Measurements from ENCODE around the gene RNF213. TPM values are rescaled to one million over a fixed set of nuclear protein-coding genes. Genes with fewer than 3 reads are reported as not detected.
"Not testable (repeated sequence)": the region's sequence is repeated elsewhere in the genome, so short reads cannot be mapped to it uniquely, and the experiment has no call there.

RNF213 gene
- total and polyA plus RNA-seq, 4 donors, result 67.0 to 198 (median 106) TPM

DNA sequence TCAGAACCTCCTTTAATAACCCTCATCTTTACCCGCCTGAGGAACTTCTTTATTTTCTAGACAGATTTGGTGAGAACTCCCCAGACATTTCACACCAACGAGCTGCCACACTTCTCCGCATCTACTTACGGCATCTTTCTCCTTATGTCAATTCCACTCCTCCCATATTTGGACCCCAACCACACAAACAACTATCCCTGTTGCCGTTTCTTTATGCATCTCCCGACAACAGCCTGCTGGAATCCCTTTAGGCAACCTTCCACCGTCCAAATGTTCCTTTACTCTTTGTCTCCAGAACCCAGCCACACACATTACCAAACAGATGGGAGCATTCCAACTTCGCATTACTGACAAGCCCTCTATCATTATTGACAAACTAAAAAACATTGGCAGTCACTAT, 145.5 kb downstream of the RNF213 start:
- Histone ChIP-seq H3K4me1 (ENCODE audit: control insufficient read depth in 5 of 5, insufficient read depth in 5 of 5, low read length in 5 of 5) (no peaks in the 10 kb centered on the region), H3K27ac (ENCODE audit: low read depth in 1 of 2, low read length in 1 of 2) (no peak overlapping the region), H3K9ac (ENCODE audit: insufficient read depth in 1 of 2, low read length in 2 of 2) (no peak overlapping the region), H3K9me3 (ENCODE audit: control insufficient read depth in 4 of 4, insufficient read depth in 3 of 4, low read length in 3 of 4) (no peaks in the 10 kb centered on the region), H3K27me3 (ENCODE audit: control insufficient read depth in 3 of 3, insufficient read depth in 3 of 3, low read length in 2 of 3) (no peaks in the 10 kb centered on the region), H3K36me3 (ENCODE audit: control insufficient read depth in 4 of 4, insufficient read depth in 4 of 4, low read length in 4 of 4) (no peaks in the 10 kb centered on the region), H3K4me3 (no peak overlapping the region)
- DNase-seq (no peak), ATAC-seq (ENCODE audit: insufficient read depth, low FRiP score) (no peak)
- TF ChIP-seq CTCF (IDR thresholded peaks at IDR 0.05; ENCODE audit: control extremely low read depth, extremely low read depth), result no peak
- 90 to 94% methylated on average over 8 of the region's 8 CpGs for WGBS, 2 donors

GRCh38 chr17:80407917-80408316, 147.3 kb downstream of the RNF213 start:
- 75 to 77% methylated on average over 5 of the region's 5 CpGs for WGBS, 2 donors
- H3K9me3 ChIP-seq (ENCODE audit: control insufficient read depth in 4 of 4, insufficient read depth in 3 of 4, low read length in 3 of 4); ATAC-seq (ENCODE audit: insufficient read depth, low FRiP score); H3K9ac ChIP-seq (ENCODE audit: insufficient read depth in 1 of 2, low read length in 2 of 2); H3K4me3 ChIP-seq; H3K4me1 ChIP-seq (ENCODE audit: control insufficient read depth in 5 of 5, insufficient read depth in 5 of 5, low read length in 5 of 5); H3K36me3 ChIP-seq (ENCODE audit: control insufficient read depth in 4 of 4, insufficient read depth in 4 of 4, low read length in 4 of 4); H3K27ac ChIP-seq (ENCODE audit: low read depth in 1 of 2, low read length in 1 of 2); H3K27me3 ChIP-seq (ENCODE audit: control insufficient read depth in 3 of 3, insufficient read depth in 3 of 3, low read length in 2 of 3): not testable (repeated sequence)
- peak in 1 of 3 donors; percentile 15 for DNase-seq

GRCh38 chr17:80408872-80409271, 148.2 kb downstream of the RNF213 start:
- no peaks in the 10 kb centered on the region for H3K36me3 ChIP-seq (ENCODE audit: control insufficient read depth in 4 of 4, insufficient read depth in 4 of 4, low read length in 4 of 4)
- no peak overlapping the region for H3K9ac ChIP-seq (ENCODE audit: insufficient read depth in 1 of 2, low read length in 2 of 2)
- TF ChIP-seq CTCF (IDR thresholded peaks at IDR 0.05; ENCODE audit: control extremely low read depth, extremely low read depth), result no peak
- 9 to 18% methylated on average over 6 of the region's 6 CpGs for WGBS, 2 donors
- H3K27me3 ChIP-seq (ENCODE audit: control insufficient read depth in 3 of 3, insufficient read depth in 3 of 3, low read length in 2 of 3), result no peaks in the 10 kb centered on the region
- DNase-seq (peak in 2 of 3 donors; percentile 28 to 32), ATAC-seq (ENCODE audit: insufficient read depth, low FRiP score) (no peak)
- no peaks in the 10 kb centered on the region for H3K9me3 ChIP-seq (ENCODE audit: control insufficient read depth in 4 of 4, insufficient read depth in 3 of 4, low read length in 3 of 4)
- peaks cover 0 to 3% (median 3%) of the 10 kb centered on the region in 5 donors for H3K4me1 ChIP-seq (ENCODE audit: control insufficient read depth in 5 of 5, insufficient read depth in 5 of 5, low read length in 5 of 5)
- no peak overlapping the region for H3K27ac ChIP-seq (ENCODE audit: low read depth in 1 of 2, low read length in 1 of 2)
- no peak overlapping the region for H3K4me3 ChIP-seq

- Histone ChIP-seq H3K9ac (ENCODE audit: insufficient read depth in 1 of 2, low read length in 2 of 2) (no peak overlapping the region), H3K27me3 (ENCODE audit: control insufficient read depth in 3 of 3, insufficient read depth in 3 of 3, low read length in 2 of 3) (no peaks in the 10 kb centered on the region), H3K4me1 (ENCODE audit: control insufficient read depth in 5 of 5, insufficient read depth in 5 of 5, low read length in 5 of 5) (peaks cover 0 to 10% (median 4%) of the 10 kb centered on the region in 5 donors), H3K9me3 (ENCODE audit: control insufficient read depth in 4 of 4, insufficient read depth in 3 of 4, low read length in 3 of 4) (no peaks in the 10 kb centered on the region), H3K36me3 (ENCODE audit: control insufficient read depth in 4 of 4, insufficient read depth in 4 of 4, low read length in 4 of 4) (no peaks in the 10 kb centered on the region), H3K27ac (ENCODE audit: low read depth in 1 of 2, low read length in 1 of 2) (no peak overlapping the region), H3K4me3 (no peak overlapping the region)
- DNase-seq, result no peak
- no peak for ATAC-seq (ENCODE audit: insufficient read depth, low FRiP score)
- TF ChIP-seq CTCF (IDR thresholded peaks at IDR 0.05; ENCODE audit: control extremely low read depth, extremely low read depth), result no peak
- 90 to 93% methylated on average over 13 of the region's 13 CpGs for WGBS, 2 donors
These were observed 149.0 kb downstream of the RNF213 start for GRCh38 chr17:80409626-80410025.

DNA sequence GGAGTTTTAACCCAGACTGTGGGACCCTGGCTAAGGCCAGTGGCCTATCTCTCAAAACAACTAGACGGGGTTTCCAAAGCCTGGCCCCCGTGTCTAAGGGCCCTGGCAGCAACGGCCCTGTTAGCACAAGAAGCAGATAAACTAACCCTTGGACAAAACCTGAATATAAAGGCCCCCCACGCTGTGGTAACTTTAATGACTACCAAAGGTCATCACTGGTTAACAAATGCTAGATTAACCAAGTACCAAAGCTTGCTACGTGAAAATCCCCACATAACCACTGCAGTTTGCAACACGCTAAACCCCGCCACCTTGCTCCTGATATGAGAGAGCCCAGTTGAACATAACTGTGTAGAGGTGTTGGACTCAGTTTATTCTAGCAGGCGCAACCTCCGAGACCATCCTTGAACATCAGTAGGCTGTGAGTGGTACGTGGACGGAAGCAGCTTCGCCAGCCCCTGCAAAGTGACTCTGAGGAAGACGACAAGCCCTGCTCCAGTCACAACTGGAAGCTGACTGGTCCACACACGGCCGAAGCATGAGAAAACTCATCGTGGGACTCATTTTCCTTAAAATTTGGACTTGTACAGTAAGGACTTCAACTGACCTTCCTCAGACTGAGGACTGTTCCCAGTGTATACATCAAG, 149.9 kb downstream of the RNF213 start:
- not testable (repeated sequence) for H3K36me3 ChIP-seq (ENCODE audit: control insufficient read depth in 4 of 4, insufficient read depth in 4 of 4, low read length in 4 of 4); H3K9me3 ChIP-seq (ENCODE audit: control insufficient read depth in 4 of 4, insufficient read depth in 3 of 4, low read length in 3 of 4); H3K9ac ChIP-seq (ENCODE audit: insufficient read depth in 1 of 2, low read length in 2 of 2); H3K4me3 ChIP-seq; ATAC-seq (ENCODE audit: insufficient read depth, low FRiP score); DNase-seq; H3K27ac ChIP-seq (ENCODE audit: low read depth in 1 of 2, low read length in 1 of 2); H3K27me3 ChIP-seq (ENCODE audit: control insufficient read depth in 3 of 3, insufficient read depth in 3 of 3, low read length in 2 of 3)
- H3K4me1 ChIP-seq (ENCODE audit: control insufficient read depth in 5 of 5, insufficient read depth in 5 of 5, low read length in 5 of 5), result peaks cover 0 to 11% (median 4%) of the 10 kb centered on the region in 5 donors
- WGBS, 2 donors, result 84 to 90% methylated on average over 16 of the region's 16 CpGs

Measured in lung (tissue), 12 donors.